ENCODE measurements around the gene GRIK3. TPM values are rescaled to one million over a fixed set of nuclear protein-coding genes. Genes with fewer than 3 reads are reported as not detected.

The GRIK3 gene
- total RNA-seq, 1 donor from 2014 or later = 0.27 TPM

DNA sequence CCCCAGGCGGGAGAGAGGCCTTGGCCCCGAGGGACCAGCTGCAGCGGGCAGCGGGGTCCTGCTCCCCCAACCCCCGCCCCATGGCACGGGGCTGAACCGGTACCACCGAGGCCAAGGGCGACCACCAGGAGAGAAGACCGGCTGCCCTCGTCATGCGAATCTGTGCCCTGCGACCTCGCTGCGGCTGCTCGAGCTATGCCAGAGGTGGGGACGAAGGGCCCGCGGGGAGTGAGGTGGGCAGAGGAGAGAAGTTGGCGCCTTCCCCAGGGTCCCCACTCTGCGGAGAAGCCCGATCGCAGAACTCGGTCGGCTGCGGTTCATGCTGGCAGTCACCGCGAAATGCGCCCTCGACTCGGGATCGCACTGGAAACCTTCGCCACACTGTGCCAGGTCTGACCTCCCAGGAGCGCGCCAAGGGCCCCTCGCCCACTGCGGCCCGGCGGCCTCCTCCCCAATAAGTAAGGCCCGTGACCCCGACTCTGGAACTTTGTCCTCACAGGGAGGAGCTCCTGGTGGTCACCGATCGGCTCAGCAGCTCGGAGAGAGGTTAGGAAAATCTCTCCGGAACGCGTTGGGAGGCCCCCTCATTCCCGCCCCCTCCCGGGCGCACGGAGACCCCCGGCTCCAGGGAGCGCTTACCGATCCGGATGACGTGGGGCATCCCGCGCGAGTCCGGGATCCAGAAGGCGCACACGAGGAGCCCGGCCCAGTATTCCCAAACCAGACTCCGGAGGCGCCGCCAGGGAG lies 787 bp downstream of the GRIK3 start:
- Histone ChIP-seq H3K27me3 (ENCODE audit: low read depth) (peaks cover 93% of the 10 kb centered on the region), H3K9me3 (no peaks in the 10 kb centered on the region), H3K36me3 (no peaks in the 10 kb centered on the region), H3K4me3 (no peak overlapping the region), H3K27ac (no peak overlapping the region), H3K4me1 (peaks cover 8% of the 10 kb centered on the region)
- TF ChIP-seq, protein P1, sequence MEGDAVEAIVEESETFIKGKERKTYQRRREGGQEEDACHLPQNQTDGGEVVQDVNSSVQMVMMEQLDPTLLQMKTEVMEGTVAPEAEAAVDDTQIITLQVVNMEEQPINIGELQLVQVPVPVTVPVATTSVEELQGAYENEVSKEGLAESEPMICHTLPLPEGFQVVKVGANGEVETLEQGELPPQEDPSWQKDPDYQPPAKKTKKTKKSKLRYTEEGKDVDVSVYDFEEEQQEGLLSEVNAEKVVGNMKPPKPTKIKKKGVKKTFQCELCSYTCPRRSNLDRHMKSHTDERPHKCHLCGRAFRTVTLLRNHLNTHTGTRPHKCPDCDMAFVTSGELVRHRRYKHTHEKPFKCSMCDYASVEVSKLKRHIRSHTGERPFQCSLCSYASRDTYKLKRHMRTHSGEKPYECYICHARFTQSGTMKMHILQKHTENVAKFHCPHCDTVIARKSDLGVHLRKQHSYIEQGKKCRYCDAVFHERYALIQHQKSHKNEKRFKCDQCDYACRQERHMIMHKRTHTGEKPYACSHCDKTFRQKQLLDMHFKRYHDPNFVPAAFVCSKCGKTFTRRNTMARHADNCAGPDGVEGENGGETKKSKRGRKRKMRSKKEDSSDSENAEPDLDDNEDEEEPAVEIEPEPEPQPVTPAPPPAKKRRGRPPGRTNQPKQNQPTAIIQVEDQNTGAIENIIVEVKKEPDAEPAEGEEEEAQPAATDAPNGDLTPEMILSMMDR (IDR thresholded peaks at IDR 0.05) = no peak
- no peak for ATAC-seq
- no peak for DNase-seq
- intact Hi-C loops (cut with DNase I) = no loop called here

DNA sequence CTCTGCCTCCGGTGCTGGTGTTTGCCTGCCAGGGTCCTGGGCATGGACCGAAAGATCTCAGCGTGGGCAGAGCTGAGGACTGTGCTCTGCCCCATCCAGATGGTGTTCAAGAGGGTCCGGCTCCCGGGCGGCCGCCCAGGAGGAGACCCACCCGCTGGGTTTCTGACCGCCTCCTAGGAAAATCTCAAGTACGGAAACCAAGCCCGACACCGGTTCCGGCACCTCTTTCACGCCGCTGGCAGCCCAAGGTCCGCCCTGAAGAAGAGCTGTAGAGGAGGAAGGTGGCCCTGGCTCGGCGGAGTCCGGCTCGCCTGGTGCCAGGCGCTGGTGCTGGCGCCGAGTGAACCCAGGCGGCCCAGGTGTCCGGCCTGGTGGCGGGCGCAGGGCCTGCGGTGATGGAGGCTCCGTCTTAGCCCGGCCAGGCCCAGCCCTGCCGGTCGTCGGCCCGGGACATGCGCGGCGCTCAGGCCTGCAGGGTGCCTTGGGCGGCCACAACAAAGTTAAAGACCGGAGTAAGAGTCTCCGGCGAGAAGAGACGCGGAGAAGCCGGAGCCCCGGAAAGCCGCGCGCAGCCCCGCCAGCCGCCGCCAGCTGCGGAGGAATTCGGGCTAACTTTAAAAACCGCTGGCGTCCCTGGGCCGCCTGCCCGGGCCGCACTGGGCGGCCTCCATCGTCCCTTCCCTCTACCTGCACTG lies 1.5 kb downstream of the GRIK3 start:
- TF ChIP-seq, protein P1 (IDR thresholded peaks at IDR 0.05) = no peak
- intact Hi-C loops (cut with DNase I) = no loop called here
- no peak overlapping the region for H3K4me3 ChIP-seq
- no peaks in the 10 kb centered on the region for H3K9me3 ChIP-seq
- DNase-seq = no peak
- H3K36me3 ChIP-seq = no peaks in the 10 kb centered on the region
- peaks cover 8% of the 10 kb centered on the region for H3K4me1 ChIP-seq
- ATAC-seq = no peak
- H3K27ac ChIP-seq = no peak overlapping the region
- peaks cover 93% of the 10 kb centered on the region for H3K27me3 ChIP-seq (ENCODE audit: low read depth)

DNA sequence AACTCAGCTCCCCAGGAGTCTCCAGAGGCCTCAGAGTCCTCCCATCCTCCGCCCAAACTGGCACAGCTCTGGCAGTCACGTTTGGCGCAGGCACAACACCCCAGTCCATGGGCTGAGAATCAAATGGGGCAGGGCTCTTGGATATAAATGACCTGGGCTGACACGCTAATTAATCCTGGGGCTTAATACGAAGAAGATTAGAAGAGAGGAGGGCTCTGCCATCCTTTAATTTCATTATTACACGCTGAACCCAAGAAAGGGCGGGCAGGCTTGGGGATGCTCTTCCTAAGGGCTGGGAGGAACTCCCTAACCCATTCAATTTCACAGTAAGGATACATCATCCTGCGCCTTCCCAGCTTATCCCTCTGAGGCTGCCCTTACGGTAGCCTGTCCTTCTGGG lies 2.4 kb downstream of the GRIK3 start:
- DNase-seq (no peak), ATAC-seq (no peak)
- intact Hi-C loops (cut with DNase I) = no loop called here
- TF ChIP-seq, protein P1 (IDR thresholded peaks at IDR 0.05) = no peak
- no peaks in the 10 kb centered on the region for H3K9me3 ChIP-seq
- peaks cover 88% of the 10 kb centered on the region for H3K27me3 ChIP-seq (ENCODE audit: low read depth)
- peaks cover 8% of the 10 kb centered on the region for H3K4me1 ChIP-seq
- no peak overlapping the region for H3K4me3 ChIP-seq
- H3K36me3 ChIP-seq = no peaks in the 10 kb centered on the region
- H3K27ac ChIP-seq = no peak overlapping the region

GRCh38 chr1:37031429-37031828 lies 2.9 kb downstream of the GRIK3 start:
- intact Hi-C loops (cut with DNase I) = no loop called here

GRCh38 chr1:37028981-37029617 lies 5.2 kb downstream of the GRIK3 start:
- TF ChIP-seq, protein P1 (IDR thresholded peaks at IDR 0.05) = no peak
- H3K27ac ChIP-seq = no peak overlapping the region
- no peak overlapping the region for H3K4me3 ChIP-seq
- H3K27me3 ChIP-seq (ENCODE audit: low read depth) = peaks cover 70% of the 10 kb centered on the region
- DNase-seq (no peak), ATAC-seq (no peak)
- H3K9me3 ChIP-seq = no peaks in the 10 kb centered on the region
- H3K4me1 ChIP-seq = no peaks in the 10 kb centered on the region
- intact Hi-C loops (cut with DNase I) = no loop called here
- no peaks in the 10 kb centered on the region for H3K36me3 ChIP-seq

More at GRCh38 chr1:37031429-37031828, 2.9 kb downstream of the GRIK3 start:
- no peak for ATAC-seq
- Histone ChIP-seq H3K36me3 (no peaks in the 10 kb centered on the region), H3K27me3 (ENCODE audit: low read depth) (peaks cover 84% of the 10 kb centered on the region), H3K4me1 (peaks cover 8% of the 10 kb centered on the region), H3K4me3 (no peak overlapping the region), H3K27ac (no peak overlapping the region), H3K9me3 (no peaks in the 10 kb centered on the region)
- TF ChIP-seq, protein P1 (IDR thresholded peaks at IDR 0.05) = no peak
- no peak for DNase-seq

All from lower lobe of right lung (tissue), 2 donors.